Measurements from ENCODE around the gene PCAT6.

GRCh38 chr1:202844935-202845334 lies 34.2 kb downstream of the PCAT6 start:
- TF ChIP-seq CTCF (IDR thresholded peaks at IDR 0.05), result no peak
- no peak for TF ChIP-seq HOXB5 (CRISPR knock-in tag; IDR thresholded peaks at IDR 0.05)
- TF ChIP-seq POLR2A (IDR thresholded peaks at IDR 0.05; ENCODE audit: low read length), result no peak
- TF ChIP-seq RAD21 (conservative IDR thresholded peaks at IDR 0.05 in 1 of 2, IDR thresholded peaks at IDR 0.05 in 1 of 2), result no peak
- TF ChIP-seq MYC (IDR thresholded peaks at IDR 0.05; ENCODE audit: borderline replicate concordance, low read length), result no peak
- no peak for TF ChIP-seq CBX2 (IDR thresholded peaks at IDR 0.05; ENCODE audit: borderline replicate concordance, low read depth)
- TF ChIP-seq NPAS2 (CRISPR knock-in tag; IDR thresholded peaks at IDR 0.05; ENCODE audit: borderline replicate concordance), result no peak
- no peak for TF ChIP-seq MAZ (IDR thresholded peaks at IDR 0.05; ENCODE audit: borderline replicate concordance, low read depth, low read length)
- TF ChIP-seq RCOR1 (IDR thresholded peaks at IDR 0.05; ENCODE audit: low read depth, low read length), result no peak
- no peak for TF ChIP-seq ELK1 (IDR thresholded peaks at IDR 0.05; ENCODE audit: low read depth, low read length)
